Cardiac muscle cell (in vitro differentiated cells and primary cell): ENCODE data around the gene CLCN5. TPM values are rescaled to one million over a fixed set of nuclear protein-coding genes. Genes with fewer than 3 reads are reported as not detected.
A peak's percentile ranks its signal among the peaks of the same experiment; 100 is the strongest.

Experiments
- DNase-seq, 2 donors: peaks; one replicate each; pipeline versions ENCODE4 v3.0.0 to v3.0.0-alpha.2; 2010 to 2017; ENCODE audit warnings: low read depth in 1 of 2, low spot score in 1 of 2
- H3K27ac ChIP-seq: fragments of 200-600 bp; sonication (generic); 2 replicates; pipeline ENCODE4 v1.5.1; 2016
- H3K27me3 ChIP-seq: fragments of 200-600 bp; sonication (generic); 2 replicates; pipeline ENCODE4 v1.6.0; 2016; ENCODE audit warnings: control low read depth
- H3K36me3 ChIP-seq: fragments of 200-600 bp; sonication (generic); 2 replicates; pipeline ENCODE4 v1.5.1; 2016; ENCODE audit warnings: control low read depth
- H3K4me1 ChIP-seq: fragments of 200-600 bp; sonication (generic); 2 replicates; pipeline ENCODE4 v1.8.1; 2017; ENCODE audit warnings: low read depth, mild to moderate bottlenecking, mixed run types
- H3K4me3 ChIP-seq: fragments of 200-600 bp; sonication (generic); 2 replicates; pipeline ENCODE4 v1.5.1; 2016; ENCODE audit warnings: mild to moderate bottlenecking
- H3K9me3 ChIP-seq: fragments of 200-600 bp; sonication (generic); 2 replicates; pipeline ENCODE4 v1.5.1; 2017; ENCODE audit warnings: low read depth, mild to moderate bottlenecking, control low read depth
- CTCF ChIP-seq: IDR thresholded peaks from 2 replicates; pipeline ENCODE4 v1.5.1; 2012; ENCODE audit warnings: low read depth, mild to moderate bottlenecking, low read length
- polyA plus RNA-seq: library from polyadenylated mRNA; unstranded; fragments of >200 nt; fragmentation: Nextera tagmentation; extraction: Ambion mirVana; gene quantifications from 2 replicates; pipeline ENCODE4 v1.2.1, GENCODE V29; 2016
- total RNA-seq: library from RNA; depleted of rRNA; stranded (reverse); fragments of >200 nt; gene quantifications from 2 replicates; pipeline ENCODE4 v1.2.3, GENCODE V29; 2016

Gene CLCN5
- total and polyA plus RNA-seq, 2 experiments from 2014 or later, result 6.6 to 16.6 TPM

DNA sequence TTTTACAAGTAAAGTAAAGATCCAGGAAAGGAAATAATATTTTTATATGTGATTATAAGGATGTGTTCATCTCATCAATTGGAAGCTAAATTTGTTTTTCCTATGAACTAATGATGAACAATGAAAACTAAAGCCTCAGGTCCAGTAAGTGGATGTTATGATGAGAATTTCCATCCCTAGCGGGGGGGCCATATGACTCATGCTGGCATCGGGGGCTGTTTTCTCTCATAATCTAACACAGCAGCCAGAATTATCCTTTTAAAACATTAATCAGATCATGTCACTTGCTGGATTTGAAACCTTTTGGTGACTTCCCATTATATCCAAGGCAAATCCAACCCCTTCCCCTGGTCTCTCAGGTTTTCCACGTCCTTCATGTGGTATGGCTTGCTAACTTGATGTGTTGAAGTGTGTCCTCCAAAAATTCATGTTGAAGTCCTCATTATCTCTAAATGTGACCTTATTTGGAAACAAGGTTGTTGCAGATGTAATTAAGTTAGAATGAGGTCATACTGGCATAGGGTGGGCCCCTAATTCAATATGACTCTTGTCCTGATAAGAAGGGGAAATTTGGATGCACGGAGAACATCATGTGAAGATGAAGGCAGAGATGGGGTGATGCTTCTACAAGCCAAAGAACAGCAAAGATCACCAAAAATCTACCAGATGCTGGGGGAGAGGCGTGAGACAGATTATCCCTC is 181.6 kb downstream of the CLCN5 start:
- Histone ChIP-seq H3K4me3 (no peak overlapping the region), H3K27ac (no peak overlapping the region), H3K36me3 (no peaks in the 10 kb centered on the region), H3K4me1 (no peaks in the 10 kb centered on the region), H3K27me3 (no peaks in the 10 kb centered on the region), H3K9me3 (no peaks in the 10 kb centered on the region)
- no peak for TF ChIP-seq CTCF
- no peak for DNase-seq

GRCh38 chrX:50106051-50106675 is 183.8 kb downstream of the CLCN5 start:
- H3K27me3 ChIP-seq, result no peaks in the 10 kb centered on the region
- no peak overlapping the region for H3K4me3 ChIP-seq
- no peak for TF ChIP-seq CTCF

GRCh38 chrX:50107470-50107869 is 185.1 kb downstream of the CLCN5 start:
- Histone ChIP-seq H3K27ac (no peak overlapping the region), H3K36me3 (no peaks in the 10 kb centered on the region), H3K27me3 (no peaks in the 10 kb centered on the region), H3K4me3 (no peak overlapping the region), H3K4me1 (no peaks in the 10 kb centered on the region), H3K9me3 (no peaks in the 10 kb centered on the region)
- no peak for TF ChIP-seq CTCF
- peak in 1 of 2 donors; percentile 2 for DNase-seq

More at GRCh38 chrX:50106051-50106675, 183.8 kb downstream of the CLCN5 start:
- no peaks in the 10 kb centered on the region for H3K9me3 ChIP-seq
- no peak for DNase-seq
- no peak overlapping the region for H3K27ac ChIP-seq
- no peaks in the 10 kb centered on the region for H3K36me3 ChIP-seq
- no peaks in the 10 kb centered on the region for H3K4me1 ChIP-seq

DNA sequence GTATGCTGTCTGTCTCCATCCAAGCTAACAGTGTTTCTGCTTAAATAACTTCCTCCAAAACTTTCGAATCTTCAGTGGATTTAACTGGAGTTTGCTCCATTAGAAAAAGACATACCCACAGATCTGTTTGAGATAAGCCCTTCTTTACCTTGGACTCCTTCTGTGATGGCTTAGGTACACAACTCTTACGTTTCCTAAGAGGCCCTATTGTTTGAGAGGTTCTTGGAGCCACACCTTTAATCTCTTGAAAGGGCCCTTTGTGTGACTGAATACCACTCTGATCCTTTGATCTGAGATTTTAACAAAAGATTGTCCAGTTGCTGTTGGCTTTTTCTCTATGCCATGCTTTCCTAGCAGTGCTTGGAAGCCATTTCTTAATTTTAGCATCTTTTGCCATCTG is 185.9 kb downstream of the CLCN5 start:
- DNase-seq, result no peak
- H3K9me3 ChIP-seq, result no peaks in the 10 kb centered on the region

GRCh38 chrX:50111742-50112141 is 189.3 kb downstream of the CLCN5 start:
- H3K4me1 ChIP-seq, result no peaks in the 10 kb centered on the region
- DNase-seq, result no peak
- no peaks in the 10 kb centered on the region for H3K27me3 ChIP-seq
- no peaks in the 10 kb centered on the region for H3K9me3 ChIP-seq
- no peak for TF ChIP-seq CTCF
- no peaks in the 10 kb centered on the region for H3K36me3 ChIP-seq
- no peak overlapping the region for H3K4me3 ChIP-seq
- H3K27ac ChIP-seq, result no peak overlapping the region

More for the DNA sequence above, 185.9 kb downstream of the CLCN5 start:
- no peaks in the 10 kb centered on the region for H3K27me3 ChIP-seq
- no peaks in the 10 kb centered on the region for H3K4me1 ChIP-seq
- H3K4me3 ChIP-seq, result no peak overlapping the region
- H3K27ac ChIP-seq, result no peak overlapping the region
- no peaks in the 10 kb centered on the region for H3K36me3 ChIP-seq
- TF ChIP-seq CTCF, result no peak
